NOMO-1 treated with DMSO at 0.1 percent for 48 hours (cell line): ENCODE results near the gene KRT77.

Experiments
- DNase-seq: peaks from one replicate; lab custom pipeline; 2025; ENCODE audit not compliant: unreplicated experiment; lab: John Stamatoyannopoulos, UW

Gene KRT77

DNA sequence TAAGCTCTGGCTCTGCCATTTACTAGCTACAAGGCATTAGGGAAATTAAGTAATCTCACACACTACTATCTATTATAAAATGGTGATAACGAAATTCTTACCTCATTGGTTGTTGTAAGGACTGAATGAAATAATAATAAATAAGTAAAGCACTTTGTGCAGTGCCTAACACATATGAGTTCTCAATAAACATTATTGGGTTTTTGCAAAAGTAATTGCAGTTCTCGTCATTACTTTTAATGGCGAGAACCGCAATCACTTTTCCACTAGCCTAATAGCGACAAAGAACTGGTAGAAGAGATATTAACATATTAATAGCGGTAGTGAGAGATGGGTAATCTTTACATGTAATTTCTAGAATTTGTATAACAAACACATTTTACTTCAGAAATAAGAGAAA is 9.2 kb downstream of the KRT77 start:
- DNase-seq: no peak

- no peak for DNase-seq
These were observed 10.1 kb downstream of the KRT77 start for GRCh38 chr12:52693261-52693660.

DNA sequence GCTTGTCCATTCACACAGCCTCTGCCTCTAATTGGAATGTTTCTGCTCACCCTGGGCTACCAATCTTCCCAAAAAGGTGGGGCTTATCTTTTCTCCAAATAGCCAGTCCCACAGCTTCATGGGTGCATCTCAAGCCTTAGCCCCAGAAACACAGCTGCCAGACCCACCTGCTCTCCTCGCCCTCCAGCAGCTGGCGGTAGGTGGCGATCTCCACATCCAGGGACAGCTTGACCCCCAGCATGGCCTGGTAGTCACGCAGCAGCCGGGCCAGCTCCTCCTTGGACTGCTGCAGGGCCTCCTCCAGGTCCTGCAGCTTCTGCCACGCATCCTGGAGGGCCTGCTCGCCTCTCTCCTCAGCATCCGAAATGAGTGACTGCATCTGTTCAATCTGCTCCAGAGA is 11.1 kb downstream of the KRT77 start:
- no peak for DNase-seq

DNA sequence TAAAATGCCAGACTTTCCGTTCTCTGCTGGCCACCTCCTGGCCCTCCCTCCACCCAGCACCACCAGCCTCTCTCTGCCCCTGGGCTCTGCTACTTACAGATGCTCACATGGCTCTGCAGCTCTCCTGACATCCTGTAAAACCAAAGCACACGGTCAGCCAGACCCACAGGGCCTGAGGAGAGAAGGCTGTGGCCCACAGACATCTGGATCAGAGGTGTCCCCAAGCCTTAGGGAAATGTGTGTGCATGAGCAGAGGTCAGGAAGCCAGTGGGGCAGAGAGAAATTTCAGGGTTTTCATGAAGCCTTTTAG is 11.5 kb downstream of the KRT77 start:
- DNase-seq: no peak

GRCh38 chr12:52691076-52691840 is 12.1 kb downstream of the KRT77 start:
- DNase-seq: no peak

DNA sequence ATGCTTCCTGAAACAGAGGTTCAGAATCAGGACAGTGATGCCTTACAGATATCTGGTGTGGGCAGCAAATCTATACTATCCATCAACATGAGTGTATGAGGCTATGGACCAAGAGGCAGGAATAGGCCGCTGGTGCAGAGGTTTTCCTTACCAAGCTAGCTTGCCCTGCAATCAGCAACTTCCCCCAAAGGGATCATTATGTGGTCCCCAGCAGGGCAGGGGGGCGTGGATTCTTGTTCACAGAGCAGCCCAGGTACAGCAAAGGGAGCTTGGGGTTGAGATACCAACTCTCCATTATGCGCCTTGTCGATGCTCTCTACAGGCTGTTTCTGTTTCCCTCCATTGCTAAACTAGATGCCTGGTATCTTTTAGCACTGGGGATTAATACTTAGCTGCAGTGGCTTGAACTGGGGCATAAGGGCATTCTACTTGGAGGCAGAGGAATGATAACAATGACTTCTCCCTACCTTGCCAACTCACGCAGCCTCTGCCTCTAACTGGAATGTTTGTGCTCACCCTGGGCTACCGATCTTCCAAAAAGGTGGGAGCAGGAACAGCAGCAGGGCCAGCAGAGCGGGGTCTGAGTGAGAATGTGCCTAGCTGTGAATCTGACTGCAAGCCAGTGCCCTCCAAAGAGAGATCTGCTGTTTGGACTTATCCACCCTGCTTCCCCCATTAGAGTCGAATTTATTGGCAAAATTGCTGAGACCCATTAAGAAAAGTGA is 12.8 kb downstream of the KRT77 start:
- no peak for DNase-seq

DNA sequence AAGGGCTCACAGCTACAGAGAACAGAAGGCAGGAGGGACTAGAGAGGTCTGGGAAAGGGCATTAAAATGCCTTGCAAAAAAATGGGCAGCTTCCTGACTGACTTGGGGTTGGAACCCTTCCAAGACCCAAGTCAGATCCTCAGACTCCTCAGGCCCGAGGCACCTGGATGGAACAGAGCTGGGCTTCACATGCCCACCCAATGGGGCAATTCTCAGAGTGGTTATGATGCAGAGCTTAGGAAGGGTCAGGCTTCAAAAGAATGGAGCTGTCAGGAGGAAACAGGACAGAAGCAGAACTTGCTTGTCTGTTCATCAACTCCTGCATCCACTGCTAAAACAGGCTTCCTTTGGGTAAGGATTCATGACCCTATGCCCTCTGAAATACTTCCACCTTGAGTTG is 13.4 kb downstream of the KRT77 start:
- no peak for DNase-seq

GRCh38 chr12:52689239-52689638 is 14.1 kb downstream of the KRT77 start:
- DNase-seq: no peak

DNA sequence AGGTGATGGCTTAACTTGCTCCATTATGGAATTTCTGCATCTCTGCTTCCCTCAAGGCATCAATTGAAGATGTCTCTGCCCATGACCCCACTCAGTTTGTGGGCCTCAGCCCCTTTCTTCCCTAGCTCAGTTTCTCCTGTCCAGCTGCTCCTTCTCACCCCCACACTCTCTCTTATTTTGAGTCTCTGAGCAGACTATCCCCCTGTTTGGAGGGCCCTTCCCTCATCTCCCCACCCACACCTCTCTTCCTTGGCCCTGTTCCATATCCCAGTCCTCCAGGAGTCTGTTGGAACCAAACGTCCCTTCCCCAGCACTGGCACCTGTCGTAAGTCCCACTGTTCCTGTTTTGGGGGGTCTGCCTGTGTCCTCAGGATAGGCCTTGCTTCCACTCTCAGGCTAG is 14.8 kb downstream of the KRT77 start:
- DNase-seq: no peak

- no peak for DNase-seq
These were observed 15.6 kb downstream of the KRT77 start for GRCh38 chr12:52687497-52688385.

DNA sequence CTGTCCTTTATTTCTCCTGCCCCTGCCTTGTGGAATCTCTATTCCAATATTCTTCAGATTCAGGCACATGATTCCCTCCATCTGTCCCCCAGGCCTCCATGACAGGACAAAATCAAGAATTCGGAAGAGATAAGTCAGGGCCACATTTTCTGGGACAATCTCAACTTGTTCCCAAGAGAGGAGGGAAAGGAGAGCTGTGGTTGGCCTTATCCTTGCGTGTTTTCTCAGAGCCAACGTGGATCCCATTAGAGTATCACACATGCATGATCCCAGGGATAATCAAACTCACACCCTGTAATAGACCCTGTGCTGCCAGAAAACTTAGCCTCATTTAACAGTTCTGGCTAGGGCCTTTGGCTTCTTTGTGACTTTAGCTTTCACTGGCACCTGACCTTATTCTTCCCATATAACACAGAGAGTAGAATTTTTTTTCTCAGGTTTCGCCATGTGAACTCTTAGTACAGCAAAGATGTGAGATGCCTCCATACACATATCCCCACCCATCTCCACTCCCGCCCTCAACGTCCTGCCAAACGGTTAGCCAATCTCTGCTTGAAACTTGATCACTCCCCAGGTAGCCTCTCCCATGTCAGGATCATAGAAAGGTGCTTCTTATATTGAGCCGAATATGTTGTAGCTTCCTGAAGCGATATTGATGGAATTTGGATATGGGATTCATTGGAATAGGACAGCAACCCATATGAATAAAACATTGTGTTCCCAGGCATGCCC is 16.4 kb downstream of the KRT77 start:
- DNase-seq: no peak

DNA sequence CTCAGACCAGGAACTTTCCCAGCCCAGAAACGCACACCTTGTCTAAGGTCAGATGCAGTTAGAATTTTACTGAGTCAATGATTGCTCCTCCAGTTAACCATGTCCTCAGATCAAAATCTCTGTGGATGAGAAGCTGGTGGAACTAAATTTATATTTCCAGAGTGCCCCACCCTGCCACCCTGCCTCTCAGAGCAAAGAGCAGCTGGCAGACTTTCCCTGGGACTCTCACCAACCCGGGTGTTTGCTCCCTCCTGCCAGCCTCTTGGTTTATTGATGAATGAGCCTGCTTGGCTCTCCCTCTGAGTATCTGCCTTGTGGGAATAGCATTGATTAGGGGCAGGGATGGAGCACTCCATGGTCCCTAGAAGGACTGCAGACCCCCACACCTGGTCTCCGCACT is 17.3 kb downstream of the KRT77 start:
- no peak for DNase-seq

DNA sequence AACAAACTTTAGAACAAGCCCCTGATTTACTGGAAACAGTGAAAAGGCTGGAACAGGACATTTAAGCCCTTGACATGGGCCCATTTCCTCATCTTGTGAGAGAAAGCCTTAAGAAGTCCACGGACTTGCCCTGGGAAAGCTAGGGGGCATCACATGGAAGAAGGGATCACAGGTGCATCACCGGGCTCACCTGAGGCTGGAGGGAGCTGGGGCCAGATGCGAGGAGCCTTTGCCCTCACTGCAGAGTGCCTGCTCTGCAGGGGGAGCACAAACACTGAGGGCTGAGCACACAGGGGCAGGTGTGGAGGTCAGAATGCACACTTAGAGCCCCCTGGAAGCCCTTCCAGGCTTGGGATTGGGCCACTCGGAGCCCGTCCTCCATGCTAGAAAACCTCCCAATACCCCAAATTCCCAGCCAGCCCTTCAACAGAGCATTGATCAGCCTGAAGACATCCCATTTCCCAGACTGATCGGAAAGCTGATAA is 17.9 kb downstream of the KRT77 start:
- no peak for DNase-seq

GRCh38 chr12:52684431-52684830 is 18.9 kb downstream of the KRT77 start:
- DNase-seq: no peak

DNA sequence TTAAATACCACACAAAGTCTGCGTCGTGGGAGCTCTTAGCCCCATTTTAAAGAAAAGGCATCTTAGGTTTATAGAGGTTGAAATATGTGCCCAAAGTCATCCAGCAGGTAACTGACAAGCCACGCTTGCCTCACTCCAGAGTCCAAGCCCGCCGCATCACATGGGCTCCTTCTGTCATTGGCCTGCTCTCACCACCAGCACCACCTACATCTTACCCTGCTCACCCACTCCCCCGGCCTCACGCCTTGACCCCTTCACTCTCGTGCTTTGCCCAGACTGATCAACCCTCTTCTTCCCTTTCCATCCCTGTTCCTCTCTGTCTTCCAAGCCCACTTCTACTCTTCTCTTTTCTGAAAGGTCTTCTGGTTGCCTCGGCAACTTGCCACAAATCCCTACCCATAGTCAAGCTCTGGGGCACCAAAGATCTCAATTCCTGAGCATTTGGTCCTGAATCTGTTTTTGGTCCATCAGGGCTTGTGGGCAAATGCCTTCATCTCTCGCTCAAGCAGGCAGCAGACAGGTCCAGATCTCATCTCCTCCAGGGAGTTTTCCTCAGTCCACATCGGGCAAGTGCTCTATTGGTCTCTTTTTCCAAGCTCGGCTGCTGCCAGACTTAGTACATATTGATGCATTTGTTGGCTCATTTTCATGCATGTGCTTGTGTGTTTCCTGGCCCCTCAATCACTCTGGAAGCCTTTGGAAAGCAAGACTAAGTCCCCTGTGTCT is 19.6 kb downstream of the KRT77 start:
- no peak for DNase-seq

- no peak for DNase-seq
These were observed 20.3 kb downstream of the KRT77 start for GRCh38 chr12:52682938-52683574.

DNA sequence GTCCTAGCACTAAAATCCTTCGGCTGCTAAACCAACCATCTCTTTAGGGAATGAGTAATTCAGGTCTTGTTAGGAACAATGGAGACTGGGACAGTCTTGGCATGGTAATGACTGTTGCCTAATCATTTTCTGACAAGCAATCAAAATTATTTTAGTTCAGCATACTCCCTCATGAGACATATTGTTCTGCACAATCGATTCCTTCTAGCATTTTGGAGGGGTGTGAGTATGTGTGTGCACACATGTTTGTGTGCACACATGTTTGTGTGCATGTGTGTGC is 21.0 kb downstream of the KRT77 start:
- no peak for DNase-seq

DNA sequence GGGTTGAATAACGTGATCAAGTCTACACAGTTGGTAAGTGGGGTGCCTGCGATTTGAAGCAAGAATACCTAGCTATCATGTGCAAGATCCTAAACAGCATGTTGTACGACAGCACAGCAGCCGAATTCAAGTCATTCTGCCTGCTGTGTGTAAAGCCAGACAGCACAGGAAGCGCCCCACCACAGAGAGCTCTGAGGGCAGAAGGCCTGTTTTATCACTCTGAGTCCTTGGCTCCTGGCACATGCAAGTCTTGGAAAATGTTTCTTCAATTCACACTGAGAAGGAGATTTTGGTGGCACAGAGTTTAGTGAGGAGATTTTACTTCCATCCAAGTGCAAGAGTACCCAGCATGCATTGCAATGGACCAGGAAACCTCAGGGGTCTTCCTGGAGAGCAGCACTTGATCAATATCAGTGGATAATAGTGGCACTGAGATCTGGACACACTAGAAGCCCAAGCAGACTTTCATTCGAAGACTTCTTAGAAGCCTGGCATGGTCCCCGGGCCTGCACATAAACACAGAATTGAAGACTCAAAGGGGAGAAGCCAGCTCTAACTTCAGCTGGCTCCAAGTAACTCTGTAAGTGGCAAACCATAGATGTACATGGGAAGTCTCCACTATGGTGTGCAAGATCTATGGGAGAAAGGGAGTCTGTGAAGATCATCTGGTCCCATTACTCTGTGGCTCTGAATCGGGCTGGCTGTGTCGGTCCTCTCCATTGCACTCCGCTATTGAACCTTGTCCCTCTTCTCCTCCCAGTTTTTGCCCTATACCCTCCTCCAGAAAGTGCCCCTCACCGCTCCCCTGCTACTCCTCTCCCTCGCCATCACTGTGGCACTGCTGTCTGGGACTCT is 21.6 kb downstream of the KRT77 start:
- DNase-seq: no peak

GRCh38 chr12:52680363-52680762 is 23.0 kb downstream of the KRT77 start, which contains the start of gene KRT1:
Gene KRT1, minus strand, starts transcription at chr12:52680407. Its CDS starts 59 bp downstream, at chr12:52680348.
- no peak for DNase-seq
